ENCODE data around the gene DNAH10.

DNAH10 gene

GRCh38 chr12:123905319-123905925 lies 143.3 kb downstream of the DNAH10 start:
- Histone ChIP-seq H3K4me3 (ENCODE audit: insufficient read depth, low read length, poor library complexity, severe bottlenecking) (no peak overlapping the region), H2AFZ (ENCODE audit: low read depth, low read length, severe bottlenecking) (no peak overlapping the region), H3K27me3 (ENCODE audit: low read length) (no peaks in the 10 kb centered on the region), H3K27ac (ENCODE audit: low read depth, low read length) (no peak overlapping the region), H3F3A (ENCODE audit: insufficient read depth) (peaks cover 3% of the 10 kb centered on the region; the same call in 1 of the 2 replicates), H3K9ac (ENCODE audit: low read length) (no peak overlapping the region), H3K9me2 (replicated peaks; ENCODE audit: insufficient read depth, low read length) (no peaks in the 10 kb centered on the region), H3K36me3 (ENCODE audit: low read length) (no peaks in the 10 kb centered on the region), H3K79me2 (ENCODE audit: insufficient read depth, low read length) (no peaks in the 10 kb centered on the region), H4K20me1 (ENCODE audit: low read depth, low read length) (no peaks in the 10 kb centered on the region), H3K4me2 (ENCODE audit: low read depth, low read length, poor library complexity, severe bottlenecking) (no peak overlapping the region), H3K9me3 (ENCODE audit: insufficient read depth, low read length) (no peaks in the 10 kb centered on the region)
- TF ChIP-seq EZH2phosphoT487 (conservative IDR thresholded peaks at IDR 0.05; ENCODE audit: low read length): no peak
- TF ChIP-seq CTCF (IDR thresholded peaks at IDR 0.05; ENCODE audit: insufficient read depth, low read length, poor library complexity, severe bottlenecking): peak; percentile 68

- H3K9me2 ChIP-seq (replicated peaks; ENCODE audit: insufficient read depth, low read length): no peaks in the 10 kb centered on the region
- H2AFZ ChIP-seq (ENCODE audit: low read depth, low read length, severe bottlenecking): no peak overlapping the region
- no peaks in the 10 kb centered on the region for H3K9me3 ChIP-seq (ENCODE audit: insufficient read depth, low read length)
- H3K9ac ChIP-seq (ENCODE audit: low read length): no peak overlapping the region
- H3K27me3 ChIP-seq (ENCODE audit: low read length): no peaks in the 10 kb centered on the region
- no peak overlapping the region for H3K4me2 ChIP-seq (ENCODE audit: low read depth, low read length, poor library complexity, severe bottlenecking)
- no peaks in the 10 kb centered on the region for H4K20me1 ChIP-seq (ENCODE audit: low read depth, low read length)
- no peak overlapping the region for H3K4me3 ChIP-seq (ENCODE audit: insufficient read depth, low read length, poor library complexity, severe bottlenecking)
- no peaks in the 10 kb centered on the region for H3K36me3 ChIP-seq (ENCODE audit: low read length)
- no peaks in the 10 kb centered on the region for H3K79me2 ChIP-seq (ENCODE audit: insufficient read depth, low read length)
- no peak overlapping the region for H3K27ac ChIP-seq (ENCODE audit: low read depth, low read length)
- TF ChIP-seq EZH2phosphoT487 (conservative IDR thresholded peaks at IDR 0.05; ENCODE audit: low read length) (no peak), CTCF (IDR thresholded peaks at IDR 0.05; ENCODE audit: insufficient read depth, low read length, poor library complexity, severe bottlenecking) (no peak)
- H3F3A ChIP-seq (ENCODE audit: insufficient read depth): peaks cover 6% of the 10 kb centered on the region; the same call in 1 of the 2 replicates
Measured at GRCh38 chr12:123906711-123907420, 144.8 kb downstream of the DNAH10 start.

- no peak overlapping the region for H3K4me2 ChIP-seq (ENCODE audit: low read depth, low read length, poor library complexity, severe bottlenecking)
- H3K27me3 ChIP-seq (ENCODE audit: low read length): no peaks in the 10 kb centered on the region
- H3K9me2 ChIP-seq (replicated peaks; ENCODE audit: insufficient read depth, low read length): no peaks in the 10 kb centered on the region
- no peaks in the 10 kb centered on the region for H3K36me3 ChIP-seq (ENCODE audit: low read length)
- no peak overlapping the region for H3K4me3 ChIP-seq (ENCODE audit: insufficient read depth, low read length, poor library complexity, severe bottlenecking)
- H4K20me1 ChIP-seq (ENCODE audit: low read depth, low read length): no peaks in the 10 kb centered on the region
- no peaks in the 10 kb centered on the region for H3K79me2 ChIP-seq (ENCODE audit: insufficient read depth, low read length)
- no peaks in the 10 kb centered on the region for H3K9me3 ChIP-seq (ENCODE audit: insufficient read depth, low read length)
- TF ChIP-seq CTCF (IDR thresholded peaks at IDR 0.05; ENCODE audit: insufficient read depth, low read length, poor library complexity, severe bottlenecking): no peak
- no peak for TF ChIP-seq EZH2phosphoT487 (conservative IDR thresholded peaks at IDR 0.05; ENCODE audit: low read length)
- H2AFZ ChIP-seq (ENCODE audit: low read depth, low read length, severe bottlenecking): no peak overlapping the region
- H3F3A ChIP-seq (ENCODE audit: insufficient read depth): peaks cover 6% of the 10 kb centered on the region; the same call in 1 of the 2 replicates
- no peak overlapping the region for H3K27ac ChIP-seq (ENCODE audit: low read depth, low read length)
- H3K9ac ChIP-seq (ENCODE audit: low read length): no peak overlapping the region
Measured at GRCh38 chr12:123907726-123908476, 145.8 kb downstream of the DNAH10 start.

All from SU-DHL-6 (cell line).